ENCODE measurements around the gene LRP1.

Gene LRP1

DNA sequence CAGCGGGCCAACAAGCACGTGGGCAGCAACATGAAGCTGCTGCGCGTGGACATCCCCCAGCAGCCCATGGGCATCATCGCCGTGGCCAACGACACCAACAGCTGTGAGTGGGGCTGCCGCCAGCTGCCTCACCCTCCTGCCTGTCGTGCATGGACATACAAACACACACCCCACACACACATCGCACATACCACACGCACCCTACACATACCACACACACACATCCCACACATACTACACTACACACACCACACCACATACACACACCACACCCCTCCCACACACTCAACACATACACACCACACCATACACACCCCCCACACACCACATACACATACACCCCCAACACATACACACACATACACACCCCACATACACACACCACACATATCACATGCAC, 63.1 kb downstream of the LRP1 start:
- TF ChIP-seq, protein P1, sequence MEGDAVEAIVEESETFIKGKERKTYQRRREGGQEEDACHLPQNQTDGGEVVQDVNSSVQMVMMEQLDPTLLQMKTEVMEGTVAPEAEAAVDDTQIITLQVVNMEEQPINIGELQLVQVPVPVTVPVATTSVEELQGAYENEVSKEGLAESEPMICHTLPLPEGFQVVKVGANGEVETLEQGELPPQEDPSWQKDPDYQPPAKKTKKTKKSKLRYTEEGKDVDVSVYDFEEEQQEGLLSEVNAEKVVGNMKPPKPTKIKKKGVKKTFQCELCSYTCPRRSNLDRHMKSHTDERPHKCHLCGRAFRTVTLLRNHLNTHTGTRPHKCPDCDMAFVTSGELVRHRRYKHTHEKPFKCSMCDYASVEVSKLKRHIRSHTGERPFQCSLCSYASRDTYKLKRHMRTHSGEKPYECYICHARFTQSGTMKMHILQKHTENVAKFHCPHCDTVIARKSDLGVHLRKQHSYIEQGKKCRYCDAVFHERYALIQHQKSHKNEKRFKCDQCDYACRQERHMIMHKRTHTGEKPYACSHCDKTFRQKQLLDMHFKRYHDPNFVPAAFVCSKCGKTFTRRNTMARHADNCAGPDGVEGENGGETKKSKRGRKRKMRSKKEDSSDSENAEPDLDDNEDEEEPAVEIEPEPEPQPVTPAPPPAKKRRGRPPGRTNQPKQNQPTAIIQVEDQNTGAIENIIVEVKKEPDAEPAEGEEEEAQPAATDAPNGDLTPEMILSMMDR (IDR thresholded peaks at IDR 0.05; ENCODE audit: low read depth, low read length, missing control alignments) = no peak
- H3K4me3 ChIP-seq (replicated peaks; ENCODE audit: low read depth, low read length) = no peak overlapping the region
- no peak for DNase-seq (ENCODE audit: extremely low read depth, low read depth)

DNA sequence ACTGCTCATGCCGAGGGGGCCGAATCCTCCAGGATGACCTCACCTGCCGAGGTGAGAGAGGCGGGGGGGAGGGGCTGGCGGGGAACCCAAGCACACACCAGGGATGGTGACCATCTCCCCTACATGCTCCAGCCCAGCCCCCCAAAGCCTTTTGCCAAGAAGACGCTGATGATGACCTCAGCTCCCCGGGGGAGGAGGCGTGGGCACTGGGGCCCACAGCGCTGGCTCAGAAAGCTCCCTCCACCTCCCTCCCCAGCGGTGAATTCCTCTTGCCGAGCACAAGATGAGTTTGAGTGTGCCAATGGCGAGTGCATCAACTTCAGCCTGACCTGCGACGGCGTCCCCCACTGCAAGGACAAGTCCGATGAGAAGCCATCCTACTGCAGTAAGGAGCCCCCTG, 64.6 kb downstream of the LRP1 start:
- DNase-seq (ENCODE audit: extremely low read depth, low read depth) = no peak
- TF ChIP-seq, protein P1 (IDR thresholded peaks at IDR 0.05; ENCODE audit: low read depth, low read length, missing control alignments) = no peak
- H3K4me3 ChIP-seq (replicated peaks; ENCODE audit: low read depth, low read length) = no peak overlapping the region

DNA sequence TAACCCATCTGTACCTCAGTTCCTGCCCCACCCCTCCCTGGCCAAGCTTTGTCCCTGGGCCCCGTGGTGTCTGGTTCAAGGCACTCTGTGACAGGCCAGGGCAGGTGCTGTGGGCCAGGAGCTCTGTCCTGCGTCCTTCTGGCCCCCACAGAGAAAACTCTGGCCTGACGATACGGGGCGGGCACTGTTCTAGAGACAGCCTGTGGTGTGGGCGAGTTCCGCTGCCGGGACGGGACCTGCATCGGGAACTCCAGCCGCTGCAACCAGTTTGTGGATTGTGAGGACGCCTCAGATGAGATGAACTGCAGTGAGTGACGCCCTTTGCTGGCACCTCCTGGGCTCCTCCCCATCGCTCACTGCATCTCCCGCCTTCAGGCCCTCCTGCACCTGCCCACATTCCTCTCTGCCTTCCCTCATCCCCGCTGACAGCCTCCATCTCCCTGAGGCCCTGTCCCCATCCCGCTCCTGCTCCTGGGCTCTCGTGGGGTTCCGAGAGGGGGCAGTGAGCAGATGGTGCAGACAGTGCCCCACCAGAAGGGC, 65.5 kb downstream of the LRP1 start:
- no peak overlapping the region for H3K4me3 ChIP-seq (replicated peaks; ENCODE audit: low read depth, low read length)
- no peak for DNase-seq (ENCODE audit: extremely low read depth, low read depth)
- TF ChIP-seq, protein P1 (IDR thresholded peaks at IDR 0.05; ENCODE audit: low read depth, low read length, missing control alignments) = no peak

DNA sequence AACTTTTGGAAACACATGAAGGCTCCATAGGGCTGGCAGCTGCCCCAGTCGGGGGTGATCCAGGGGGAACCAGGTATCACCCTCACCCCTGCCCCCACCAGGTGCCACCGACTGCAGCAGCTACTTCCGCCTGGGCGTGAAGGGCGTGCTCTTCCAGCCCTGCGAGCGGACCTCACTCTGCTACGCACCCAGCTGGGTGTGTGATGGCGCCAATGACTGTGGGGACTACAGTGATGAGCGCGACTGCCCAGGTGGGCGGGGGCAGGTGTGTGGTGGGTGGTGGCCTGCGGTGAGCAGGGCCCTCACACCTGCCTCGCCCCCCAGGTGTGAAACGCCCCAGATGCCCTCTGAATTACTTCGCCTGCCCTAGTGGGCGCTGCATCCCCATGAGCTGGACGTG, 66.0 kb downstream of the LRP1 start:
- no peak for DNase-seq (ENCODE audit: extremely low read depth, low read depth)
- H3K4me3 ChIP-seq (replicated peaks; ENCODE audit: low read depth, low read length) = no peak overlapping the region
- TF ChIP-seq, protein P1 (IDR thresholded peaks at IDR 0.05; ENCODE audit: low read depth, low read length, missing control alignments) = no peak

DNA sequence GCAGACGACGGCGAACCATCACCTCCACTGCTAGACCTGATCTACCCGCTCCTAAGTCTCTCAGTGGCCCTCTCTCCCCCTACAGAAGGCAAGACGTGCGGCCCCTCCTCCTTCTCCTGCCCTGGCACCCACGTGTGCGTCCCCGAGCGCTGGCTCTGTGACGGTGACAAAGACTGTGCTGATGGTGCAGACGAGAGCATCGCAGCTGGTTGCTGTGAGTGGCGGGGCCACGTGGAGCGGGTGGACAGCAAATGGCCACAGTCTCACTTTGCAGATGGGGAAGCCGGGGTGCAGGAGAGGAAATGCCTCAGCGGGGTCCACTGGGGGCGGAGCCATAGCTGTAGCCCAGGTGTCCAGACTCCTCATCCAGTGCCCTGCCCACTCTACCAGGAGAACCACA, 66.9 kb downstream of the LRP1 start:
- TF ChIP-seq, protein P1 (IDR thresholded peaks at IDR 0.05; ENCODE audit: low read depth, low read length, missing control alignments) = no peak
- no peak for DNase-seq (ENCODE audit: extremely low read depth, low read depth)
- H3K4me3 ChIP-seq (replicated peaks; ENCODE audit: low read depth, low read length) = no peak overlapping the region

DNA sequence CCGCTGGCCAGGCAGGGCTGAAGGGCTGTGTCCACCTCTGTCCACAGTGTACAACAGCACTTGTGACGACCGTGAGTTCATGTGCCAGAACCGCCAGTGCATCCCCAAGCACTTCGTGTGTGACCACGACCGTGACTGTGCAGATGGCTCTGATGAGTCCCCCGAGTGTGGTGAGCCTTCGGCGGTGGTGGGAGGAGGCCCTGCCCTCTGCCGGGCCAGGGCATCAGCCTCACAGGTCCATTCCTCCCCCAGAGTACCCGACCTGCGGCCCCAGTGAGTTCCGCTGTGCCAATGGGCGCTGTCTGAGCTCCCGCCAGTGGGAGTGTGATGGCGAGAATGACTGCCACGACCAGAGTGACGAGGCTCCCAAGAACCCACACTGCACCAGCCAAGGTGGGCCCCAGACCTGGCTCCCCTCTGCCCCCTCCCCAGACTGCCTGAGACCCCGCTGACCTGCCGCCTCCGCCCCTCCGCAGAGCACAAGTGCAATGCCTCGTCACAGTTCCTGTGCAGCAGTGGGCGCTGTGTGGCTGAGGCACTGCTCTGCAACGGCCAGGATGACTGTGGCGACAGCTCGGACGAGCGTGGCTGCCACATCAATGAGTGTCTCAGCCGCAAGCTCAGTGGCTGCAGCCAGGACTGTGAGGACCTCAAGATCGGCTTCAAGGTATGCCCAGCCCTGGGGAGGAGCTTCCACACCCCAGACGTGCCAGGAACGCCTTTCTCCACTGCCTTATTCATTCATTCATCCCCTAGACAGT, 67.5 kb downstream of the LRP1 start:
- no peak for DNase-seq (ENCODE audit: extremely low read depth, low read depth)
- no peak overlapping the region for H3K4me3 ChIP-seq (replicated peaks; ENCODE audit: low read depth, low read length)
- TF ChIP-seq, protein P1 (IDR thresholded peaks at IDR 0.05; ENCODE audit: low read depth, low read length, missing control alignments) = no peak
